Progenitor cell of endocrine pancreas (in vitro differentiated cells): ENCODE data around the gene C12orf50. TPM values are rescaled to one million over a fixed set of nuclear protein-coding genes. Genes with fewer than 3 reads are reported as not detected.

ENCODE experiments used
- DNase-seq: peaks from one replicate; pipeline ENCODE4 v3.0.0; 2021; ENCODE audit warnings: low spot score; ENCODE audit not compliant: unreplicated experiment
- H3K27ac Mint-ChIP-seq: 2 replicates; pipeline ENCODE4 v1.8.0; 2021; ENCODE audit warnings: mild to moderate bottlenecking, moderate library complexity, mixed read lengths
- H3K27me3 Mint-ChIP-seq: 2 replicates; pipeline ENCODE4 v1.8.0; 2021; ENCODE audit warnings: mixed read lengths
- H3K36me3 Mint-ChIP-seq: 2 replicates; pipeline ENCODE4 v1.8.0; 2022; ENCODE audit warnings: mixed read lengths; ENCODE audit not compliant: insufficient read depth
- H3K4me1 Mint-ChIP-seq: 2 replicates; pipeline ENCODE4 v1.8.0; 2021; ENCODE audit warnings: low read depth, mixed read lengths
- H3K4me3 Mint-ChIP-seq: 2 replicates; pipeline ENCODE4 v1.8.0; 2021; ENCODE audit warnings: low read depth, mild to moderate bottlenecking, moderate library complexity, mixed read lengths
- H3K9me3 Mint-ChIP-seq: 2 replicates; pipeline ENCODE4 v1.8.0; 2021; ENCODE audit warnings: low read depth, mixed read lengths
- CTCF ChIP-seq: fragments of 200-600 bp; sonication (generic); IDR thresholded peaks from one replicate; pipeline ENCODE4 v1.5.0; 2021; ENCODE audit warnings: antibody characterized with exemption, mild to moderate bottlenecking; ENCODE audit not compliant: unreplicated experiment
- total RNA-seq: library from RNA; stranded (reverse); gene quantifications from 2 replicates; pipeline ENCODE4 v1.2.1, GENCODE V29; 2021

C12orf50 gene
- total RNA-seq, 1 donor from 2014 or later = 0.10 TPM

GRCh38 chr12:87952223-87952622 is 77.0 kb downstream of the C12orf50 start:
- Mint-ChIP-seq H3K4me1 (no peaks in the 10 kb centered on the region), H3K9me3 (peaks cover 9% of the 10 kb centered on the region), H3K27me3 (no peaks in the 10 kb centered on the region), H3K36me3 (no peaks in the 10 kb centered on the region), H3K27ac (no peak overlapping the region), H3K4me3 (no peak overlapping the region)
- TF ChIP-seq CTCF = no peak
- no peak for DNase-seq

GRCh38 chr12:87943762-87944161 is 85.4 kb downstream of the C12orf50 start:
- H3K4me3 Mint-ChIP-seq = no peak overlapping the region
- H3K4me1 Mint-ChIP-seq = no peaks in the 10 kb centered on the region
- DNase-seq = no peak
- H3K27me3 Mint-ChIP-seq = no peaks in the 10 kb centered on the region
- no peaks in the 10 kb centered on the region for H3K36me3 Mint-ChIP-seq
- H3K9me3 Mint-ChIP-seq = peaks cover 15% of the 10 kb centered on the region
- TF ChIP-seq CTCF = no peak
- H3K27ac Mint-ChIP-seq = no peak overlapping the region

GRCh38 chr12:87943023-87943422 is 86.2 kb downstream of the C12orf50 start:
- no peak for DNase-seq
- H3K4me3 Mint-ChIP-seq = no peak overlapping the region
- H3K4me1 Mint-ChIP-seq = no peaks in the 10 kb centered on the region
- peaks cover 10% of the 10 kb centered on the region for H3K9me3 Mint-ChIP-seq
- no peak overlapping the region for H3K27ac Mint-ChIP-seq
- no peak for TF ChIP-seq CTCF
- H3K27me3 Mint-ChIP-seq = no peaks in the 10 kb centered on the region
- no peaks in the 10 kb centered on the region for H3K36me3 Mint-ChIP-seq

GRCh38 chr12:87939182-87939581 is 90.0 kb downstream of the C12orf50 start:
- H3K4me1 Mint-ChIP-seq = no peaks in the 10 kb centered on the region
- no peak overlapping the region for H3K4me3 Mint-ChIP-seq
- peaks cover 2% of the 10 kb centered on the region for H3K36me3 Mint-ChIP-seq
- H3K27me3 Mint-ChIP-seq = no peaks in the 10 kb centered on the region
- TF ChIP-seq CTCF = no peak
- no peak overlapping the region for H3K27ac Mint-ChIP-seq
- H3K9me3 Mint-ChIP-seq = peaks cover 6% of the 10 kb centered on the region
- DNase-seq = no peak

- Mint-ChIP-seq H3K27me3 (no peaks in the 10 kb centered on the region), H3K4me1 (no peaks in the 10 kb centered on the region), H3K36me3 (peaks cover 2% of the 10 kb centered on the region), H3K27ac (no peak overlapping the region), H3K9me3 (peaks cover 6% of the 10 kb centered on the region), H3K4me3 (no peak overlapping the region)
- no peak for TF ChIP-seq CTCF
- DNase-seq = no peak
Observed at GRCh38 chr12:87935216-87935615, 94.0 kb downstream of the C12orf50 start.
